Adrenal gland (tissue), 5 donors: ENCODE results near the gene CDH12.

Experiments used
- CTCF ChIP-seq, 6 experiments: fragments of 450-650 bp in 4 of 6; fragments of 200-600 bp in 2 of 6; sonication (generic) in 1 of 6; IDR thresholded peaks; 1 replicate in 5 of 6; 2 replicates in 1 of 6; pipeline versions ENCODE4 v1.5.1 to v1.8.0; 2016 to 2021; ENCODE audit warnings: antibody characterized with exemption in 6 of 6, mild to moderate bottlenecking in 2 of 6, moderate library complexity in 1 of 6
- POLR2A ChIP-seq, 2 donors: fragments of 450-650 bp; IDR thresholded peaks; one replicate each; pipeline ENCODE4 v1.6.1; 2017; ENCODE audit warnings: antibody characterized with exemption in 2 of 2, mild to moderate bottlenecking in 2 of 2, moderate library complexity in 1 of 2
- donor health status: DM: no; HTN: no; CAD: no.

DNA sequence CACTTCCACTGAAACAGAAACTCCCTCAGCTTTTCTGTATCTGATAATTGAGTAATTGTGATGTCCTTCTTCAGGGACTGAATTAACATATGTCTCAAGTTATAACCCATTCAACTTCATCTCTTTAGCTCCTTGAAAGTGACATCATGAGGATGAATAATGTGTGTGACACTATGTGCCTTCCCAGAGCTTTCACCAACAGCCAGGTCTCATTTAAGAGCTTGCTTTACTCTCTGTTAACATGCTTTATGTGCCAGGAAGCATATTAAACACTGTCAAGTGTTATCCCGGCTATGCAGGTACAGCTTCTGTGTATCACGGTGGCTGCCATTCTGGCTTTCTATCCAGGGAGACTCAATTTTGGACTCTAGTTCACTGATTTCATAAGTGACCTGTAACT lies 799.9 kb downstream of the CDH12 start:
- no peak for TF ChIP-seq CTCF (IDR thresholded peaks at IDR 0.05)
- no peak for TF ChIP-seq POLR2A (IDR thresholded peaks at IDR 0.05)
